Activated CD4-positive, alpha-beta T cell treated with anti-CD3 and anti-CD28 coated beads, Interleukin-2, amount 50 U/mL, for 4 hours (primary cell): ENCODE results near the gene CARNS1.
"Not testable (repeated sequence)": the region's sequence is repeated elsewhere in the genome, so short reads cannot be mapped to it uniquely, and the experiment has no call there.

Experiments
- DNase-seq, 2 experiments: peaks; one replicate each; pipeline ENCODE4 v3.0.0-alpha.2; 2020

The CARNS1 gene

GRCh38 chr11:67448220-67448609 is 32.7 kb downstream of the CARNS1 start:
- no peak for DNase-seq

GRCh38 chr11:67449116-67449844 is 33.8 kb downstream of the CARNS1 start:
- no peak for DNase-seq

GRCh38 chr11:67450796-67451657 is 35.5 kb downstream of the CARNS1 start:
- no peak for DNase-seq

GRCh38 chr11:67451658-67451976 is 36.1 kb downstream of the CARNS1 start:
- DNase-seq = no peak

GRCh38 chr11:67452141-67452952 is 36.9 kb downstream of the CARNS1 start, which contains the start of gene GPR152:
GPR152 (minus strand) TSS chr11:67452729; CDS start chr11:67452724, 5 bp downstream.
- DNase-seq = no peak

- DNase-seq = no peak
Observed at GRCh38 chr11:67453816-67454732, 38.6 kb downstream of the CARNS1 start.

GRCh38 chr11:67455054-67455453 is 39.6 kb downstream of the CARNS1 start, which contains the start of gene CABP4:
CABP4 (plus strand) TSS chr11:67455354; CDS start chr11:67455424, 70 bp downstream.
- DNase-seq = no peak

- no peak for DNase-seq
Observed at GRCh38 chr11:67456068-67456705, 40.7 kb downstream of the CARNS1 start.

- DNase-seq = no peak
Observed at GRCh38 chr11:67457453-67457852, 42.0 kb downstream of the CARNS1 start.

GRCh38 chr11:67458266-67458665 is 42.8 kb downstream of the CARNS1 start:
- no peak for DNase-seq

- DNase-seq = no peak
Observed at GRCh38 chr11:67463186-67463585, 47.7 kb downstream of the CARNS1 start.

GRCh38 chr11:67463680-67464410 is 48.4 kb downstream of the CARNS1 start:
- no peak for DNase-seq

- DNase-seq = peak; percentile 85 to 89
Observed at GRCh38 chr11:67464411-67465188, 49.1 kb downstream of the CARNS1 start.

GRCh38 chr11:67465189-67465510 is 49.7 kb downstream of the CARNS1 start:
- DNase-seq = no peak

- not testable (repeated sequence) for DNase-seq
Observed at GRCh38 chr11:67465530-67465929, 50.1 kb downstream of the CARNS1 start.

- DNase-seq = no peak
Observed at GRCh38 chr11:67466367-67466766, 50.9 kb downstream of the CARNS1 start.

GRCh38 chr11:67466962-67467771 is 51.7 kb downstream of the CARNS1 start:
- DNase-seq = no peak

- DNase-seq = no peak
Observed at GRCh38 chr11:67468056-67468455, 52.6 kb downstream of the CARNS1 start.

GRCh38 chr11:67468456-67468758 is 52.9 kb downstream of the CARNS1 start:
- no peak for DNase-seq
